ENCODE results near the gene ANGPTL2.

- no peak for TF ChIP-seq CTCF (IDR thresholded peaks at IDR 0.05; ENCODE audit: low read depth, low read length, poor library complexity, severe bottlenecking)
- TF ChIP-seq EZH2phosphoT487 (IDR thresholded peaks at IDR 0.05; ENCODE audit: borderline replicate concordance, low read length): no peak
These were observed 25.6 kb upstream of the ANGPTL2 start for GRCh38 chr9:127148014-127148413.
